Stimulated activated CD8-positive, alpha-beta memory T cell treated with anti-CD3 and anti-CD28 coated beads, Interleukin-7, amount 100 ng/mL, for 48 hours (primary cell): ENCODE measurements around the gene BZW1.

Experiments used
- DNase-seq, 2 donors: peaks; one replicate each; pipeline ENCODE4 v3.0.0-alpha.2; 2020; ENCODE audit warnings: low read depth in 1 of 2; ENCODE audit errors: extremely low read depth in 1 of 2

BZW1 gene

DNA sequence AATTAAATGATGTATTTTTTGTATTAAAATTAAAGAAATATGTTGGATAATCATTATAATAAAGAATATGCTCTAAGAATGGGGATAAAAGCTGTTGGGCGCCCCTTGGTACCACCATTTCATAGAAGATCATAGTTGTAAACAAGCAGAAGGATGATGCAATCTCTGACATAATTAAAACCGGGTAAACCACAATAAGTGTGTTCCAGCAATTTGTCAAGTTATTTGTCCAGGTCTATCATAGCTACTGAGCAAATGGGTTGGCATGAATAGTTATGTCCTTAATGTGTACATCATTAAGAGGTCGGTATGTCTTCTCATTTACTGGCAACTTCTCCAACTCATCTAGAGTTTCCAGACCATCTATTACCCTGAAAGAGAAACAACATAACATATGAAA lies 59.4 kb downstream of the BZW1 start:
- no peak for DNase-seq

DNA sequence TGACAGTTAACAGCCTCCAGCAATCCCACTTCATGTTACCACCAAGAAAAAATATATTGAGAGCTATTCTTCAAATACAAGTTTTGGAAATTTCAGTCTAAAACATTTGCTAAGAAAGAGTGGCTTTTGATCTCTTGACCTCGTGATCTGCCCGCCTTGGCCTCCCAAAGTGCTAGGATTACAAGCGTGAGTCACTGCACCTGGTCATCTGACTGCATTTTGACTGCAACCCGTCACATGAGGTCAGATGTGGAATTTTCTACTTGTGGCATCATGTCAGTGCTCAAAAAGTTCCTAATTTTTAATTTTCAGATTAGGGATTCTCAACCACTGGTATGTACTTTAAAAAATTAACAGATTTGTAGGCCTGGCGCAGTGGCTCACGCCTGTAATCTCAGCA lies 61.9 kb downstream of the BZW1 start:
- no peak for DNase-seq
